ENCODE measurements around the gene PTCD2.

The PTCD2 gene

GRCh38 chr5:72337159-72337558, 17.0 kb downstream of the PTCD2 start:
- TF ChIP-seq CTCF (IDR thresholded peaks at IDR 0.05; ENCODE audit: low read depth, low read length, missing control alignments) = no peak
- DNase-seq (ENCODE audit: low read depth) = no peak
- H3K4me3 ChIP-seq (ENCODE audit: low read depth, low read length) = no peak overlapping the region

GRCh38 chr5:72338689-72339209, 18.6 kb downstream of the PTCD2 start:
- DNase-seq (ENCODE audit: low read depth) = no peak
- no peak for TF ChIP-seq CTCF (IDR thresholded peaks at IDR 0.05; ENCODE audit: low read depth, low read length, missing control alignments)
- no peak overlapping the region for H3K4me3 ChIP-seq (ENCODE audit: low read depth, low read length)

GRCh38 chr5:72346398-72346797, 26.2 kb downstream of the PTCD2 start:
- TF ChIP-seq CTCF (IDR thresholded peaks at IDR 0.05; ENCODE audit: low read depth, low read length, missing control alignments) = no peak
- H3K4me3 ChIP-seq (ENCODE audit: low read depth, low read length) = no peak overlapping the region
- DNase-seq (ENCODE audit: low read depth) = no peak

- no peak for TF ChIP-seq CTCF (IDR thresholded peaks at IDR 0.05; ENCODE audit: low read depth, low read length, missing control alignments)
- no peak for DNase-seq (ENCODE audit: low read depth)
- no peak overlapping the region for H3K4me3 ChIP-seq (ENCODE audit: low read depth, low read length)
These were observed 27.7 kb downstream of the PTCD2 start for GRCh38 chr5:72347801-72348308.

GRCh38 chr5:72351376-72351775, 31.2 kb downstream of the PTCD2 start:
- no peak overlapping the region for H3K4me3 ChIP-seq (ENCODE audit: low read depth, low read length)
- DNase-seq (ENCODE audit: low read depth) = no peak
- TF ChIP-seq CTCF (IDR thresholded peaks at IDR 0.05; ENCODE audit: low read depth, low read length, missing control alignments) = no peak

GRCh38 chr5:72352616-72353015, 32.4 kb downstream of the PTCD2 start:
- TF ChIP-seq CTCF (IDR thresholded peaks at IDR 0.05; ENCODE audit: low read depth, low read length, missing control alignments) = no peak
- no peak for DNase-seq (ENCODE audit: low read depth)
- no peak overlapping the region for H3K4me3 ChIP-seq (ENCODE audit: low read depth, low read length)

- no peak overlapping the region for H3K4me3 ChIP-seq (ENCODE audit: low read depth, low read length)
- DNase-seq (ENCODE audit: low read depth) = no peak
- no peak for TF ChIP-seq CTCF (IDR thresholded peaks at IDR 0.05; ENCODE audit: low read depth, low read length, missing control alignments)
These were observed 32.9 kb downstream of the PTCD2 start for GRCh38 chr5:72353046-72353445.

Measured in GM12864 (cell line).